Omental fat pad (tissue), 4 donors: ENCODE measurements around the gene CDH23. TPM values are rescaled to one million over a fixed set of nuclear protein-coding genes. Genes with fewer than 3 reads are reported as not detected.

ENCODE experiments used
- ATAC-seq: fragments of 150-250 bp; one replicate; pipeline ENCODE4 v1.9.1; 2016; ENCODE audit warnings: mild to moderate bottlenecking, moderate library complexity; ENCODE audit not compliant: low FRiP score
- DNase-seq: peaks from one replicate; pipeline ENCODE4 v3.0.0-alpha.2; 2019; ENCODE audit warnings: low spot score
- CTCF ChIP-seq, 3 donors: fragments of 450-650 bp; IDR thresholded peaks; one replicate each; pipeline ENCODE4 v1.5.1; 2016 to 2017; ENCODE audit warnings: antibody characterized with exemption in 3 of 3, mild to moderate bottlenecking in 3 of 3, moderate library complexity in 2 of 3
- total RNA-seq, 4 donors: library from RNA; depleted of rRNA; stranded (reverse); fragments of >200 nt; gene quantifications; one replicate each; pipeline ENCODE4 v1.1.0, GENCODE V29; 2016

The CDH23 gene
- total RNA-seq, 4 donors from 2014 or later: 25.3 to 41.9 (median 34.4) TPM

- TF ChIP-seq CTCF (IDR thresholded peaks at IDR 0.05): no peak
- ATAC-seq (no peak), DNase-seq (no peak)
Observed at GRCh38 chr10:71645185-71645584, 248.5 kb downstream of the CDH23 start.

GRCh38 chr10:71646037-71646436, 249.3 kb downstream of the CDH23 start:
- ATAC-seq (no peak), DNase-seq (no peak)
- no peak for TF ChIP-seq CTCF (IDR thresholded peaks at IDR 0.05)

GRCh38 chr10:71646592-71647292, 250.0 kb downstream of the CDH23 start:
- DNase-seq: no peak
- no peak for ATAC-seq
- TF ChIP-seq CTCF (IDR thresholded peaks at IDR 0.05): no peak

- TF ChIP-seq CTCF (IDR thresholded peaks at IDR 0.05): no peak
- ATAC-seq: no peak
- no peak for DNase-seq
Observed at GRCh38 chr10:71647526-71648253, 251.0 kb downstream of the CDH23 start.

- TF ChIP-seq CTCF (IDR thresholded peaks at IDR 0.05): no peak
- no peak for ATAC-seq
- DNase-seq: no peak
Observed at GRCh38 chr10:71648254-71648932, 251.7 kb downstream of the CDH23 start.

- ATAC-seq: no peak
- no peak for DNase-seq
- TF ChIP-seq CTCF (IDR thresholded peaks at IDR 0.05): no peak
Observed at GRCh38 chr10:71648933-71649320, 252.2 kb downstream of the CDH23 start.
